Fibroblast of skin of left quadriceps (primary cell): ENCODE data around the gene DPYD.

Experiments
- DNase-seq, 2 experiments: peaks; one replicate each; pipeline ENCODE4 v3.0.0-alpha.2; 2013; ENCODE audit warnings: low read depth in 2 of 2

DPYD gene

GRCh38 chr1:97538113-97538512 lies 382.7 kb downstream of the DPYD start:
- no peak for DNase-seq

DNA sequence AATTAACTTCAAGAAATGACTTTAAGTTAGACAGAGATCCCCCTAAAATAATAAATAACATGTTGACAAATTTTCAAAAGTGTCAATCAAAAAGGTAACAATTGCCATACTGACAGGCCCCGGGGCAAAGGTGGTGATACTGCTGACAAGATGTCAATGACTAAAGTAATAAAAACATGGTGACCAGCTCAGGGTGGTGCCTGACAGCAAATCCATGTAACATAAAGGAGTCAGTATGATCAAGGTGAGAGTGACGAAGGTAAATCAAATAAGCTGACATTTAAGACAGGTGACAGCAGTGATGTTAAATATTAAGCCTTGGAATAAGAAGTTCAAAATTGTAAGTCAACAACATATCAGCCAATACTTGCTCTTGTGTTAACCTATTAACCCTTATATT lies 387.5 kb downstream of the DPYD start:
- no peak for DNase-seq

DNA sequence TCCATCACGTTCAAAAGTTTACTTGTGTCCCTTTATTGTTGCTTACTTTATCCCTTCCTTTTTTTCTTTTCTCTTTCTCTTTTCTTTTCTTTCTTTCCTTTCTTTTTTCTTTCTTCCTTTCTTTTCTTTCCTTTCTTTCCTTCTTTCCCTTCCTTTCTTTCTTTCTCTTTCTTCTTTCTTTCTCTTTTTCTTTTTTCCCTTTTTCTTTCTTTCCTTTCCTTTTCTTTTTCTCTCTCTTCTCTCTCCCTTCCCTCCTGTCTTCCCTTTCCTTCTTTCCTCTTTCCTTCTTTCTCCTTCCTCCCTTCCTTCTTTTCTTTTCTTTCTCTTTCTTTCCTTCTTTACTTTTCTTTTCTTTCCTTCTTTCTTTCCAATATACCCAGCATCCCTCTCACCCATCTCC lies 391.2 kb downstream of the DPYD start:
- no peak for DNase-seq

GRCh38 chr1:97524211-97524610 lies 396.6 kb downstream of the DPYD start:
- no peak for DNase-seq

- DNase-seq: no peak
Observed at GRCh38 chr1:97516588-97516987, 404.2 kb downstream of the DPYD start.

DNA sequence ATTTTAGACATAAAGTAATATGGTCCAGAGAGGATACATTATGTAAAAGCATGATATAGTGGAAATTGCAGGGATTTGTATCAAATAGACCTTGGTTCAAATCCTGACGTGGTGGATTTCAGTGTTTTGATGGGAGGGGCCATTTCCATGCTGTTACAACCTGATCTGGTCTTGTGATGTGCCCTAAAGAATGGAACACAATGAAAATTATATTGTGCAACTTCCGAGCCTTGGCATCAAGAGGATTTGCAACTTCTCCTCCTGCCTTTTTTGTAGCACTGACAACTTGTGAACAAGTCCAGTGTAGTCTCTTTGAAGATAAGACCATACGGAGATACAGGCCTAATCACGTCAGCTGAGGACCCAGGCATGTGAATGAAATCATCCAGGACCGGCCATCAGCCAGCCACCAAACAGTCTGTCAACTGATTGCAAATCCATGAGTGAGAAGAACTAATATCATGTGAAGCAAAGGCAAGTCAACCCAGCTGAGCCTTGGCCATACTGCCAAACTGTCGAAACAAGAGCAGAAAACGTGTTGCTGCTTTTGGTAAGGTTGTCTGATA lies 412.1 kb downstream of the DPYD start:
- no peak for DNase-seq

DNA sequence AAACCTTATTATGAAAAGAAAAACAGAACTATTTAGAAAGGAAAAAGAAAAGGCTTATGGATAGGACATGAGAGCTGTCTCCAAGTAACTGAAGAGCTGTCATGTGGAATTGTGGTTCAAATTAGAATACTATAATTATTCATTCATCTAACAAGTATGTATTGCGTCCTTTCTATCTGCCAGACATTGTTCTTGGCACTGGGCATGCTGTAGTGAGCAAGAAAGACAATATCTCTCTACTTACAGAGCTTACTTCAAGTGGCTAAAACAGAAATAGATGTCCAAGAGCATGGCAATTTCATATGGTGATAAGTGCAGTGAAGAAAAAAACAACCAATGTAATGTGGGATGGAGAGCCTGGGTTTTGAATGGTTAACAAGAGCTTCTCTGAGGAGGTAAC lies 413.0 kb downstream of the DPYD start:
- DNase-seq: no peak

DNA sequence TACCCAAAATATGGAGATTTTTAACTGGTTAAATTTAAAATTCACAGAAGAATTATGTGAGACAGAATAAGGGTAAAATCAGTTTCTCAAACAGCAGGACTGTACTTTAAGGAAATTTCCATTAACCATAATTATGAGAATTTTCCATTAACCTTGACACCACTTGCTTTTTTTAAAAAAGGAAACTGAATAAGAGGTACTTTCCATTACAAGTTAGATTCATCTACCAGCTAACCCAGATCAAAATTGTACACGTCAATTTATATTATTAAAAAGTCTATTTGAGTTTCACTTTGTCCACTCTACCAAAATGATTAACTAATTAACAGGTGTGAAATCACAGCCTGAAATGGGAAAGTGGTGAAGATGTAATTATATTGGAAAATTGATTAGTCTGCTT lies 414.5 kb downstream of the DPYD start:
- no peak for DNase-seq

GRCh38 chr1:97505816-97506215 lies 415.0 kb downstream of the DPYD start:
- no peak for DNase-seq

- no peak for DNase-seq
Observed at GRCh38 chr1:97505289-97505688, 415.5 kb downstream of the DPYD start.

GRCh38 chr1:97502360-97502759 lies 418.5 kb downstream of the DPYD start:
- no peak for DNase-seq

GRCh38 chr1:97501628-97502027 lies 419.2 kb downstream of the DPYD start:
- DNase-seq: no peak

DNA sequence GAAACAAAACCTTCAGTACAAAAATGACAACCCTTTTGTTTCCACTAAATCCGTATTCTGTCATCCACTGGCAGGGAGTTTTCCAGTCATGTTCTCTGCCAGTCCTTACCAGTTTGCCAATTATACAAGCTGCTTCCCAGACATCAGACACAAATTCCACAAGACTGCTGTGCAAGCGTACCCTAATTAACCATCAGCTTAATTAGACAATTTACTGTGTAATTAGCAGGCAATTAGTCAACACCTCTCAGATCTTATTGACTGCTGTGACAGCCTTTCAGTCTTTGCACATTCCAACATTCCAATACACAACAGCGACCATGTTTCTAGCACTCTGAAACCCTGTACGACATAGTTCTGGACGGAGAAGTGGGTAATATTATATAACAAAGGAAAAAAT lies 420.1 kb downstream of the DPYD start:
- DNase-seq: no peak

GRCh38 chr1:97499667-97500066 lies 421.2 kb downstream of the DPYD start:
- DNase-seq: no peak

- DNase-seq: peak; percentile 18 to 32
Observed at GRCh38 chr1:97489834-97490233, 431.0 kb downstream of the DPYD start.

DNA sequence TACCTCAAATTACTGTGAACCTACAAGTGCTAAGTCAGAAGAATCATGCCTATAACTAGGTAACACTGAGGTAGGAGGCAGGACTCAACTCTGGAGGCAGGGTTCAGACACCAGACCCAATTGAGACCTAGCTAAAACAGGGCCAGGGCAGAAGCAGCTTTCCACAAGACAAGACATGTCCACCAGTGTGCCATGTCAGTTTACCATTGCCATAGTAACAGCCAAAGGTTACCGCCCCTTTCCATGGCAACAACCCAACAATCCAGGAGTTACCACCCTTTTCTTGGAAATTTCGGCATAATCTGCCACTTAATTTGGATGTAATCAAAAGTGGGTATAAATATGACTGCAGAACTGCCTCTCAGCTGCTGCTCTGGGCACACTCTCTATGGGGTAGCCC lies 432.3 kb downstream of the DPYD start:
- DNase-seq: no peak

DNA sequence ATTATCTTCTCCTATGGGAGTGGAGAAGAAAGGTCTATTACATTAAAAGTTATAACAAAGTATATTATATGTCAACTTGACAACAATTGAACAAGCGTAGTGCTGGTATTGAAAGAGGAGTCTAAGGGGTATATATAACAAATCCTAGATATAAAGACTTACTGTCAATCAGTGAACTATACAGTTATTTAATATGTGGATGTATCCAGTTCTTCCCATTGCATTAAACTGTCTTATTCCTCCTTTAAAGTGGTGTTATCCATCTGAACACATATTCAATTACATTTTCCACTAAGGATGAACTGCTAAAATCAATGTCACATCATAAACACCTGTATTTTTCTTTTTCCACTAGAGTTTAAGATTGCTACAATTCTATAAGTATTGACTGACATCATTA lies 438.8 kb downstream of the DPYD start:
- DNase-seq: no peak

DNA sequence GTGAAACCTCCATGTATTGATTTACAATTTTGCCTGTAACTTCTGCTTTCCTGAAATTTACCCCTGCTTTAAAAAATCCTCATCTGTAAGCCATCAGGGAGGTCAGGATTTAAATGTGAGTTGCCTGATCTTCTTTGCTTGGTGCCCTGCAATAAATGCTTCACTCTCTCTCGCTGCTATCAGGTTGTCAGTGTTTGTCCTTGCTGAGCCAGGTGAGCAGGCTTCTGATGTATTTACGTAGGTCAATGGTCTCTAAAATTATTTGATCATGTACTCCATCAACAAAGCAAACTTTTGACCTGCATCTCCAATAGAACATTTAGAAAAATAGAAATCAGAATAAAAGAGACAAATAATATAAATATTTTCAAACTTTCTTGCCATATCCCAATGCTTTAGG lies 453.4 kb downstream of the DPYD start:
- DNase-seq: no peak

DNA sequence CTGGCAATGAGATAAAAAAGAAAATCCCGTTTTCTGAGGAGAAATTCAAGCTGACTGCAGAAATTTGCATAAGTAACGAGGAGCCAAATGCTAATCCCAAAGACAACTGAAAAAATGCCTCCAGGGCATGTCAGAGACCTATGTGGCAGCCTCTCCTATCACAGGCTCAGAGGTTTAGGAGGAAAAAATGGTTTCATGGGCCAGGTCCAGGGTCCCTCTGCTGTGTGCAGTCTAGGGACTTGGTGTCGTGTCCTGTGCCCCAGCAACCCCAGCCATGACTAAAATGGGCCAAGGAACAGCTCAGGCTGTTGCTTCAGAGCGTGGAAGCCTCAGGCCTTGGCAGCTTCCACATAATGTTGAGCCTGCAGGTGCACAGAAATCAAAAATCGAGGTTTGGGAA lies 456.5 kb downstream of the DPYD start:
- no peak for DNase-seq

GRCh38 chr1:97461782-97462181 lies 459.1 kb downstream of the DPYD start:
- DNase-seq: no peak

DNA sequence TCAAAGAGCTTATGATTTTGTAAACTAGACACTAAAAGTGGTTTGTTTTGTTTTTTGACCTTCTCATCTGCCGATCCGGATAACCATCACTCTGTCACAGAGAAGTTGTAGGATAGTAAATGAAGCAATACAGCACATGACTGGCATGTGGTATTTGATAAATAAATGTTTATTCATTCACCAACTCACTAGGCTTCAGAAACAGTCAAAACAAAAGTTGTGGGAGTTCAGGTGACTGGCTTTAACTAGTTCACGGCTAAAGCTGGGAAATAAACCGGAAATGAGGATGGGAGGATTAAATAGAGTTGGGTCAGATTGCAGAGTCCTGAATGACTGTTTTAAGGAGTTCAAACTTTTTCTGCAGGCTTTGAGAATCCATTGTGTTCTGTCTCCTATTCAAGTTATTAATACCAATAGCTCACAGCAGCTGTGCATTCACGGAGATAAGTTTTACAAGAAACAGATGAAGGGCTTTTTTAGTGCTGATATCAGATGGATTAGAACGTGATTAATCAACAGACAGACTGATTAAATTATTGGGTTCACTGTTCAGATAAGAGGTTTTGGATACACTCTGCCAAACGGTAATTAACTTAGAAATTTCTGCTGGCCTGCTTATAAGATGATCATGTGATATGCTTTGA lies 463.3 kb downstream of the DPYD start:
- DNase-seq: no peak

DNA sequence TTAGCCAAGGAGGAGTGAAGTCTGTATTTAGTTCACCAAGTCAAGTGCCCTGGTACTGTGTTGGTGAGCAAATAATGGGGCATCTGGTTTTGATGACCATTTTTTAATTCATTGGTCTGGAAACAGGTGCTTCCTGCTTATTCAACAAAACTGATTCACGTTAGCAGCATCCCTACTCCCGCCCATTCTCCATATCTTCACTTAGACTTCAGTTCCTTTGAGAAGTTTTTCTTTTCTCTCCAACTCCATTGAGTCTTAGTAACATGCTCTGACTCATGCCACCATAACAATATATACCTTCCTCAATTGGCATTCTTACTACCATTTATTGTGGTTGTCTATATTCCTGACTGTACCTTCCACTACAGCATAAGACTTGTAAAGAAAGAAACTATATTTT lies 468.9 kb downstream of the DPYD start:
- DNase-seq: no peak

DNA sequence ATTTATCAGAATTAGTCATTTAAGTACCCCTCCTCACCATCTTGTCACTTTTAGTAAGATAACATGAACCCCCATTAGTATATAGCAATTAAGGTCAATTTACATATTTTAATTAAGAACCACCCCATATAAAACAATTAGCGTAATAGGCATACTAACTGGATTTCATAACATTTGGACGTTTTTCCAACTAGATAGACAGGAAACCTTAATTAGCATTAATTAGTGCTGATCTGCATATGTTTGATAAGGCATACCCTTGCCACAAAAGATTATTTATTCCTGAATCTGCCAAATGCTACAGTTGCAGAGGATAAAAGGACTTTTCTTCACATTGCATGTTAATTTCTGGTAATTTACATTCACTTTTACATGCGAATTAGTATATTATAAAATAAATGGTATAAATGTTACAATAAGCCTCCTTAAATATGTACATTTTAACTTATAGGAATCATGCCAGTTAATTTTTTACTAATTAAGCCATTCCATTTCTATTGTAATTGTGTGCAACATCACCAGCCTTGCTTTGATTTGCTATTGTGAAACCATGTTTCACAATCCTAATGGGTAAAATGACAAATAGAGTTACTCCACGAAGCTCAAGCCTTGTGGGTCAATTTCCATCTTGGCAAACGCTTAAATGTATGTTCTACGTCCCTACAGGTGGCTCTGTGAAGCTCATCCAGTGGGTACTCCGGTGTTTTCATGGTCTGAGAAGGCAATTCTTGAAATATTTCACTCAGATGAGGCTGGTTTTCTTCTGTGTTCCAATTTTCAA lies 469.6 kb downstream of the DPYD start:
- DNase-seq: no peak
